Loucy (cell line): ENCODE measurements around the gene PAM16.

Experiments
- EZH2phosphoT487 ChIP-seq: fragments of 200-600 bp; IDR thresholded peaks from 2 replicates; pipeline ENCODE4 v1.6.1; 2018; ENCODE audit warnings: antibody characterized with exemption, mild to moderate bottlenecking, moderate library complexity, borderline replicate concordance
- TF ChIP-seq, protein P1 (sequence below): fragments of 200-600 bp; sonication (generic); conservative IDR thresholded peaks from 2 replicates; pipeline ENCODE4 v1.5.1; 2014; ENCODE audit warnings: mild to moderate bottlenecking, antibody characterized with exemption, low read length

DNA sequence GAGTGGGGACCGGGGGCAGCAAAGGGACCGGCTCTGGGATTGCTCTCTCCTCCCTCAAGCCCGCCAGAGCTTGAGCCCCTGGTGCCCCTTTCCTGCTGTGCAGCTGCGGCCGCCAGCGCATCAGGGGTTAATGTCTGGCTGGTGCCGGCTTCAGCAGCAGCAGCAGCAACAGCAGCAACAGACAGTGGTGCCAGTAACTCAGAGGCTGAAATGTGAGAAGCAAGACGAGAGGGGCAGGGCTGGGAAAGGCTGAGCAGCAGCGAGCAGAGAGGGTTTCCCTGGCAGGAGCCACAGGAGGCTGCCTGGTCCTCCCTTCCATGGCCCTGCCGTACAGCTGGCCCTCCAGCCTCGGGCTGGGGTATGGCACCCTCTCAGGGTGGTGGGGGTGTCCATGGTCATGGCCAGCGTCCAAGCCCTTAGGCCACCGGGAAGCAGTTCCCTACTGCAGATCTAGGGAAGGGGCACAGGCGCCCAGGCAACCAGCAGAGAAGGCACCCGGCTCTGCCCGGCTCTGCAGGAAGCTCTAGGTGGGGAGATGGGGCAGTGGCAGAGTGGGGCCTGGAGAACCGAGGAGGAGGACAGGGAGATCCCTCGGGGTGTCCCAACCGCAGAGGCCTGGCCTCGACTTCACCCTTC is 57.2 kb downstream of the PAM16 start:
- TF ChIP-seq, protein P1, sequence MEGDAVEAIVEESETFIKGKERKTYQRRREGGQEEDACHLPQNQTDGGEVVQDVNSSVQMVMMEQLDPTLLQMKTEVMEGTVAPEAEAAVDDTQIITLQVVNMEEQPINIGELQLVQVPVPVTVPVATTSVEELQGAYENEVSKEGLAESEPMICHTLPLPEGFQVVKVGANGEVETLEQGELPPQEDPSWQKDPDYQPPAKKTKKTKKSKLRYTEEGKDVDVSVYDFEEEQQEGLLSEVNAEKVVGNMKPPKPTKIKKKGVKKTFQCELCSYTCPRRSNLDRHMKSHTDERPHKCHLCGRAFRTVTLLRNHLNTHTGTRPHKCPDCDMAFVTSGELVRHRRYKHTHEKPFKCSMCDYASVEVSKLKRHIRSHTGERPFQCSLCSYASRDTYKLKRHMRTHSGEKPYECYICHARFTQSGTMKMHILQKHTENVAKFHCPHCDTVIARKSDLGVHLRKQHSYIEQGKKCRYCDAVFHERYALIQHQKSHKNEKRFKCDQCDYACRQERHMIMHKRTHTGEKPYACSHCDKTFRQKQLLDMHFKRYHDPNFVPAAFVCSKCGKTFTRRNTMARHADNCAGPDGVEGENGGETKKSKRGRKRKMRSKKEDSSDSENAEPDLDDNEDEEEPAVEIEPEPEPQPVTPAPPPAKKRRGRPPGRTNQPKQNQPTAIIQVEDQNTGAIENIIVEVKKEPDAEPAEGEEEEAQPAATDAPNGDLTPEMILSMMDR, result no peak
- TF ChIP-seq EZH2phosphoT487, result no peak
